COLO668 (cell line): Measurements from ENCODE around the gene TP53I13.
A peak's percentile ranks its signal among the peaks of the same experiment; 100 is the strongest.

Source experiments
- DNase-seq: peaks from one replicate; lab custom pipeline; 2025; ENCODE audit not compliant: unreplicated experiment; lab: John Stamatoyannopoulos, UW

Gene TP53I13

DNA sequence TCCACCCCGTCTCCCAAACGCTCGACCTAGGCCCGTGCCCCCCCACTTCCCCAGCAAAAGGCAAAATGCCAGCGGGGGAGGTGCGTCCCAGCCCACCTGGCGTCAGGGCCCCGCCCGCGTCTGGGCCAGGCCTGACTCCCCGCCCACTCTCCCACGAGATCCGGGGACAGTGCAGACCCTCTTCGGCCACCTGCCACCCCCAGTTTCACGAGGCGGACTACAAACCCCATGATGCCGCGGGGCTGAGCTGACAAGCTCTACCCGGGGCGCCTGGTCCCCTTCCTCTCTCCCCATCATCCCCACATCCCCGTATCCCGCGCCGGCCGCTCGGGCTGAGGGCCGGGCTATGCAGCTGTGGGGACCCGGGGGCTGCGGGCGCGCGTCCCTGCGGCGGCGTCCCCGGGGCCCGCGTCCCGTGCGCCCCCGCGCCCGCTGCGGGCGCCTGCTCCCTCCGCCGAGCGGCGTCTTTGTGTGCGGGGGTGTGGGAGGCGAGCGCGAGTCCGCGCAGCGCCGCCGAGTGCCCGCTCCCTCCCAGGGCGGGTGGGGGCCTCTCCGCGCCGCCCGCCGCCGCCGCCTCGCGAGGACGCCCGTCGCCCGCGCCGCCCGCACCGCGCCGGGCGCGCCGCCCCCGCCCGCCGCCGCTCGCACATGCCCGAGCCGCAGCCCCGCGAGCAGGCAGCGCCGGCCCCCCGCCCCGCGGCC lies 24.5 kb downstream of the TP53I13 start, which contains the start of gene ANKRD13B:
ANKRD13B (plus strand) TSS at position 283 of the 702 bp plus-strand sequence. CDS start 490 bp downstream, outside the sequence.
- peak; percentile 61 for DNase-seq

DNA sequence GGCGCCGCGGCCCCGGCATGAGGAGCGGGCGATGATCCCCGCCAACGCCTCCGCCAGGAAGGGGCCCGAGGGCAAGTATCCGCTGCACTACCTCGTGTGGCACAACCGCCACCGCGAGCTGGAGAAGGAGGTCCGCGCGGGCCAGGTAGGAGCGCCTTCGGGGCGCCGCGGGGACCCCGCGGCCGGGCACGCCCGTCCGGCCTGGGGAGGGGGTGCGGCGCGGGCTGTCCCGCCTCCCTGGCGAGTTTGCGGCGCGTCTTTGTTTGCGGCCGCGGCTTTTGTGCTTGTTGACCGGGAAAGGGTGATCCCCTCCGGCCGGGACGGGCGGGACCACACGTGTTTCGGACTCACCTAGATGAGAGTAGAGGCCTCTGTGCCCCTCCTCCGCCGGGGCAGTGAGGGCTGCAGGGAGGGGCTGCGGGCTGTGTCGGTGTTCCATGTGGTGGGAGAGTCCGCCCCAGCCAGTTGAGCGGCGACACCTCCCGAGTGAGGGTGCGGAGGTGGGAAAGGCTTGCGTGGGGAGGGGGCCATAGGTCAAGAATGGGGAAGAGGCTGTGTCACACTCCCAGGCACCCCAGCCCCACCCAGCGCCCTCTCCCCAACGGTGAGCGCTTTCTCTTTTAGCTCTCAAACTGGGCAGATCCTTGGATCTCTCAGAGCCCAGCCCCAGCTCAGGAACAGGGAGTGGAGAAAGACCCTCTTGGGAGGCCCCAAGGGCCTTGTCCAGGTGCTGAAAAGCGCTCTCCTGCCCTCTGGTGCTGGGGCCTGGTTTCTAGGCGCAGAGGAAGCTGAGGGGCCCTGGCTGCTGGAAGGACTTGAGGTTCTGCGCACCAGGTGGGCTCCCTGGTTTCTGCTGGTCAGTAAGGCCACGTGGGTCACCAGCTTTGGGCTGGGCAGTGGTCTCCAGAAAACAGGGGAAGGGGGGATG lies 25.4 kb downstream of the TP53I13 start:
- DNase-seq: peak; percentile 36

DNA sequence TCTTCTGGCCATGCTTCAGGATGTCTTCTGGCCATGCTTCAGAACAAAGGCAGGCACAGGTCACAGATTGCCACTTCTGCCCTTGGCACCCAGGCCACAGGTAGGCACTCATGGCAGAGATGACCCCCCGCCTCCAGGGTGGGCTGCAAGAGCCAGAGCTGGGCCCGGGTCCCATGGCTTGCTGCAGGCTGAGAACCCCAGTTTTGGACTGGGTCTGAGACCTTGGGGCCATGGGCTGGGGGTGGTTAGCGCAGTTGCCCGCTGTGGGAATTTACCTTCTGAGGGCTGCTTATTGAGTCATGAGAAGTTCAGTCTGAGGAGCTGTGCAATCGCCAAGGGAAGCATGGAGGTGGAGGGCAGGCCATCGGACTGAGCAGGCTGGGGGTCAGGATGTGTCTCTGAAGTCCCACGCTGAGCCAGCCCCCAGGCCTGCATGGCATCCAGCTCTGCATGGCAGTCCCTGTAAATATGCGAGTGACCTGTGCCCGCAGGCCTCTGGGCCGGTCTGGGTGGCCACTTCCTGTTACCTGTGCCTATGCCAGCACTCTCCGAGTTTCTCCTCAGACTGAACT lies 26.1 kb downstream of the TP53I13 start:
- no peak for DNase-seq

DNA sequence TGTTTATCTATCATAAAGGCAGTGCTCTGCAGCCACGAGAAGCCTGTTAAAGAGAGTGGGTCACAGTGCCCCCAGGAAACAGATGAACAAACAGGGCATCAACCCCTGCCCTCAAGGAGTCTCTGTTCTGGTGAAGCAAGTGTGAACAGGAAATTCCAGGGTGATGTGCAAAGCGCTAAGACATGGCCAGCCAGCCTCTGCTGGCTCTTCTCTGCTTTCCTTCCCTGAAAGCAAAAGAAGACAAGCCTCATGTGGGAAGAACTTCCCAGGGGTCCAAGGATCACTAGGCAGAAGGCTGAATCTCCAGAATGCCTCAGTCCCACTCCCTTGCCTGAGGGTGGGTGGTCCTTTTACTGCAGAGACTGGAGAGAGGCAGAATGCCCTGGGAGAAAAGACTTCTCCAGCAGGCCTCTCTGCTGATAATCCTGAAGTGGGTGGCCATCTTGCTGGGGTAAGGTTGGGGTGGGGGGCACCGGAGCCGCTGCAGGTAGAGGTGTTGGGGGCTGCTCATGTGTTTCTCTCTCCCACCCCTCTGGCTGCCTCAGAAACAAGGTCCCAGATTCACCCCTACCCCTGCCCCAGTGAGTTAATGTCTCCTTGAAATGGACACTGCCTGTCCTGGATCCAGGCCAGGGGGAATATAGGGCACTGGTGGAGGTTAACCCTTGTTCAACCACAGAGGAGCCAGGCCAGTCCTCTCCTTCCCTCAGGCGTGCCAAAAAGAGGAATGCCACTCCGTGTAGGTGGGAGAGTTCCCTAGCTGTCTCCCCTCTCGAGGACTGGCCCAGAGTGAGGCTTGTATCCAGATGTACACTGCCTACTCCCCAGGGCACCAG lies 26.8 kb downstream of the TP53I13 start:
- no peak for DNase-seq

DNA sequence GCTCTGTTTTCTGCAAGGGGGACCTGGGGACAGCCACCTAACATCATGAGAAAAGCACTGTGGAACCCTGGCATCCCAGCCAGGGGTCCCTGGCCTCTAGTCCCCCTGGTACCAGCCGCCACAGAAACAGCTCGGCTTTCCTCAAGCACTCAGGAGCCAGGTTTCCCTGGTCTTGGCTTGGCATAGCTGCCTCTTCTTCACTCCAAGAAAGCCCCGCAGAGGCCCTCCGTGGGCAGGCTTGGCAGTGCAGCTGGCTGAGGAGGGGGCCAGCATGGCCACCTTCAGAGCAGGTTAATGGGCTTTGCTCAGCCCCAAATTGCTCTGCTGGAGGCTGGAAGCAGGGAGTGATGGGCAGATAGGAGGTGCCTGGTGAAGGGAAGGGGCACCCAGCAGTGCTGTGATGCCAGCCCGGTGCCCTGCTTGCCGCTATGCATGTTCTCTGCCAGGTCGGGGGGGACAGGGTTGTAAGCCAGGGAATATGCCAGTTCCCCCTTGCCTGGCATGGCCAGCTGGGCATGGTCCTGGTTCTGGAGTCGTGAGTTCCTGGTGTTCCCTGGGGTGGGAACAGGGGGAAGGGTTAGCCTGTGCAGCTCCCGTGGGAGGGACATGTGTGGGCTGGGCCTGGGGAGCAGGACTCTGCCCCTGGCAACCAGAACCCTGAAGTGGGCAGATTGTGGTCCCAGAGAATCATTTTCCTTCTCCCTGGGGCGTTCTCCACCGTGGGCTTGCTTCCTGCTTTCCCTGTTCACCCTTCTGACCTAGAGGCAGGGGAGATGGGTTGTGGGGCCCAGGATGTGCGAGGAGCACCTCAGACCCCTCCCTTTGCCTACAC lies 27.7 kb downstream of the TP53I13 start:
- DNase-seq: no peak

DNA sequence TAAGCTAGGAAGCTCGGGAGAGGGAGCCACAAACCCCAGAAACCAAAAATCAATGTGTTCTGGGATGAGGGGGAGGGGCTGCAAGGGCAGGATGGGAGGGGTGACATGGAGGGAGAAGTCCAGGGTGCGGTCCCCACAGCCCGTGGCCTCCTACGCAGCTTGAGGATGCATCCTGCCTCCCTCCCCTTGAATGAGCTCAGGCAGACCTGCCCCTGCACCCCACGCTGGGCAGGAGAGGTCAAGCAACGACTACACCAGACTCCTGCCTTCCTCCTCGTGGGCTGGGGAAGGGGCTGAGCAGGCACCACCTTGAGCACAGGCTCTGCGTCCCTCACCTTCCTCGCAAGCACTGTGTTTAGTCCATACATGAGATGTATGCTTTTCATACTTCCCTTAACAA lies 28.3 kb downstream of the TP53I13 start:
- no peak for DNase-seq

DNA sequence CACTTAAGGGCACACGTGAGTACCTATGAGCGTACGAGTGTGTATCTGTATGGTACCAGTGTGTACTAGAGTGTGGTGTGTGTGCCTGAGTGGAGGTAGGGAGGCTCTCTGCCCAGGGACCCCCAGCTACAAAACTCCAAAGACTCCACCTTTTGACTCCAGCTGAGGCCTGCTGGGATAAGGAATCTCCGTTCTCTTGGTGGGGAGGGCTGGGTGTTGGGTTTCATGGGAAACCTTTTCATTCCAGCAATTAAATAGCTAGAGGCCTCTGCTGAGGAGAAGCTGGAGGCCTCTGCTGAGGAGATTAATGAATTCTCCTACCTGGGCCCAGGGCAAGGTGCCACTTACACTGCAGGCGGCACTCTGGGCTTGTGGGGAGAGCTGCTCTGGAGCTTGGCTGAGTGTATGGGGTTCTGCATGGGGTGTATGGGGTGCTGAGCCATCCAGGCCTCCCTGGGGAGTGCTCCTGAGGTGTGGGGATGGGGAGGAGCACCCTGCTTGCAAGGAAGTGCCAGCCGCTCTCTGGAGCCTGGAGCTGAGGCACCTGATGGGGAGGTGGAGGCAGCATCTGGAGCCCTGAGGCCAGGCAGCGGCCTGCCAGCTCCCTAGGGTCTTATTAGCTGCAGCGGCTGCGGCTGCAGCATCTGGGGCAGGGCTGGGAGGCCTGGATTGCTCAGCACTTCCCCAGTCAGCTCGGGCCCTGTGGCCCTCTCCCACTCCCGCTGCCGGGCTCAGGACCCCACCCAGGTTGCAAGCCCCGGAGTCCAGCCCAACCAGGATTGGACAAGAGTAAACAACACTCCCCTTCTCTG lies 29.1 kb downstream of the TP53I13 start:
- DNase-seq: no peak

DNA sequence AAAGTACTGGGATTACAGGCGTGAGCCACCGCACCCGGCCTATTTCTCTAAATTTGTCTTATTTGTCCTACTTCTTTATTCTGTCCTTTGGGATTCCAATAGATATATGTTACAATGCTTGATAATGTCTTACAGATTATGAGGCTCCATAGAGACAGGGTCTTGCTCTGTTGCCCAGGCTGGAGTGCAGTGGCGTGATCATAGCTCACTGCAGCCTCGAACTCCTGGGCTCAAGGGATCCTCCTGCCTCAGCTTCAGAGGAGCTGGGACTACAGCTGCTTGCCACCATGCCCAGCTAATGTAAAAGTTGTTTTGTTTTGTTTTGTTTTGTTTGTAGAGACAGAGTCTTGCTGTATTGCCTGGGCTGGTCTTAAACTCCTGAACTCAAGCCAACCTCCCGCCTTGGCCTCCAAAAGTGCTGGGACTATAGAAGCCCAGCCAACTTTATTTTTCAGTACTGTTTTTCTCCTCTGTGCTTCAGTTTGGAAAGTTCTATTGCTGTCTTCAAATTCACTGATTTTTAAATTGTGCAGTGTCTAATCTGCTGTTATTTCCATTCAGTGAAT lies 34.7 kb downstream of the TP53I13 start:
- DNase-seq: no peak

DNA sequence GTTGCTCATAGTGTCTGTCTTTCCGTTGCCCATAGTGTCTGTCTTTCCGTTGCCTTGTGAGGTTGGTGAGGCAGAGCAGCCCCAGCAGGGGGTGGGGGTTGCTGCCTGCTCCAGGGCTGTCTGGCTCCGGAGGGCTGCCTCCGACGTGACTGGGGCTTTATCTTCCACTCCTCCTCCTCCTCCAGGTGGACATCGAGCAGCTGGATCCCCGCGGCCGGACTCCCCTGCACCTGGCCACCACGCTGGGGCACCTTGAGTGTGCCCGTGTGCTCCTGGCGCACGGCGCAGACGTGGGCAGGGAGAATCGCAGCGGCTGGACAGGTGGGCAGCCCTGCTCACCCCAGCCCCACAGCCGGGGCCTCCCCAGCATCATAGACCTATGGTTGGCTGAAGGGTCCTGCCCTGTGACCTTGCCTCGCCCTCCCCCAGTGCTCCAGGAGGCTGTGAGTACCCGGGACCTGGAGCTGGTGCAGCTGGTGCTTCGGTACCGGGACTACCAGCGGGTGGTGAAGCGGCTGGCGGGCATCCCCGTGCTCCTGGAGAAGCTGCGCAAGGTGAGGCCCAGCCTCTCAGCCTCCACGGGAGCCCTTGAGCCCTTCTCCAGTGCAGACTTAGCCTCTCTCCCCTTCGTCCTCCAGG lies 39.2 kb downstream of the TP53I13 start:
- DNase-seq: no peak

DNA sequence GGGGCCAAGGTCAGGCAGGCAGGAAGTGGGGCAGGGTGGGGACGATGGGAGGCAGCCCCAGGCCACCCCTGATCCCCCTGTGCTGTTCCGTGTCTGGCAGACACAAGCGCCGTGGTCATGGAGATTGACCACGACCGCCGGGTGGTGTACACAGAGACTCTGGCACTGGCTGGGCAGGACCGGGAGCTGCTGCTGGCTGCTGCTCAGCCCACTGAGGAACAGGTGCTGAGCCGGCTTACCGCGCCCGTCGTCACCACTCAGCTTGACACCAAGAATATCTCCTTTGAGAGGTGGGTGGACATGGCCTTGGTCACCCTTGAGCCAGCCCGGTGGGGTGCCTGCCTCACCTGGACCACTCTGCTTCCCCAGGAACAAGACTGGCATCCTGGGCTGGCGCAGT lies 40.5 kb downstream of the TP53I13 start:
- no peak for DNase-seq

DNA sequence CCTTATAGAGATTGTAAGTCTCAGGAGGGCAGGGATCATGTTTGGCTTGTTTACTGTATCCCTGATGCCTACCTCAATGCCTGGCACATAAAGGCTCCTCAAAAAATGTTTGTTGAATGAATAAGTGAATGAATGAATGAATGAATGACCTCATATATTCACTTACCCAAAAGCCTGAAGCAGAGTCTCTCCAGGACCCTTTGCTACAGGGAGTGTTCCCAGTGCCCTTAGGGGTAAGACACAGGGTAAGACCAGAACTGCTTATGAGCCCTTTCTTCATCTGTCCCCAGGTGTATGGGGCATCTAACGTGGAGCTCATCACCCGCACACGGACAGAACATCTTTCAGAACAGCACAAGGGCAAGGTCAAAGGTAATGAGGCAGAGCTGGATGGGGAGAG lies 41.9 kb downstream of the TP53I13 start:
- no peak for DNase-seq

DNA sequence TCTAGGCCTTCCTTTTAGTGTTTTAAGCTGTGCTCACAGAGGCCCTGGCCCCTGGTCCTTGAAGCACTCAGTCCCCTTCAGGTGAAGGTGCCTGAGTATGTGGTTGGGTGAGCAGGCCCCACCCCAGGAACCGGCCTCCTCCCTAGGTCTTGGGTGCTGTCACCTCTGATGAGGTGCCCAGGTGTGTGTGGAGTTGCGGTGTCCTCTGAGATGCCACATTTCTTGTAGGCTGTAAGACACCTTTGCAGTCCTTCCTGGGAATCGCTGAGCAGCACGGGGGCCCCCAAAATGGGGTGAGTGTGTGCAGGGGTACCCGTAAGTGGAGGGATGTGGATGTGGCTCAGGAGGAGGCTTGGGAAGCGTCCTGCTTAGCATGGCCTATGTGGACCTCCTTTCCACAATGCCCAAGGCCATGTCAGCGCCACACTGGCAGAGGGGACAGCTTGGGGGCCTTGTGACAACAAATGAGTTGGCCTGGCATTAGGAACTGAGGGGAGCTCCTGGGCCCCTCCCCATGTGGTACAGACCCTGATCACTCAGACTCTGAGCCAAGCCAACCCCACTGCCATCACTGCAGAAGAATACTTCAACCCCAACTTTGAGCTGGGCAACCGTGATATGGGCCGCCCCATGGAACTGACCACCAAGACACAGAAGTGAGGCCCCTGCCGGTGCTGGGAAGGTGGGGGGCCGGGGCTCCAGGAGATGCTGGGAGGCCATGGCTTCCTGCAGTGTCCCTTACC lies 43.0 kb downstream of the TP53I13 start:
- no peak for DNase-seq

DNA sequence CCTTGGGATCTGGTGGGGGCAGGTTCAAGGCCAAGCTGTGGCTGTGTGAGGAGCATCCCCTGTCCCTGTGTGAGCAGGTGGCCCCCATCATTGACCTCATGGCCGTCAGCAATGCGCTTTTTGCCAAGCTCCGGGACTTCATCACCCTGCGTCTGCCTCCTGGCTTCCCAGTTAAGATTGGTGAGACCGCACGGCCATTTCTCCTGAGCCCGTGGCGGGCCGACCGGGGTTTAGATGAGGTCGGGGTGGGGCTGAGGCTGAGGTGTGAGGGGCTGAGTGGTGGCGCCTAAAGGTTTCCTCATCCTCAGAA lies 43.5 kb downstream of the TP53I13 start:
- no peak for DNase-seq

DNA sequence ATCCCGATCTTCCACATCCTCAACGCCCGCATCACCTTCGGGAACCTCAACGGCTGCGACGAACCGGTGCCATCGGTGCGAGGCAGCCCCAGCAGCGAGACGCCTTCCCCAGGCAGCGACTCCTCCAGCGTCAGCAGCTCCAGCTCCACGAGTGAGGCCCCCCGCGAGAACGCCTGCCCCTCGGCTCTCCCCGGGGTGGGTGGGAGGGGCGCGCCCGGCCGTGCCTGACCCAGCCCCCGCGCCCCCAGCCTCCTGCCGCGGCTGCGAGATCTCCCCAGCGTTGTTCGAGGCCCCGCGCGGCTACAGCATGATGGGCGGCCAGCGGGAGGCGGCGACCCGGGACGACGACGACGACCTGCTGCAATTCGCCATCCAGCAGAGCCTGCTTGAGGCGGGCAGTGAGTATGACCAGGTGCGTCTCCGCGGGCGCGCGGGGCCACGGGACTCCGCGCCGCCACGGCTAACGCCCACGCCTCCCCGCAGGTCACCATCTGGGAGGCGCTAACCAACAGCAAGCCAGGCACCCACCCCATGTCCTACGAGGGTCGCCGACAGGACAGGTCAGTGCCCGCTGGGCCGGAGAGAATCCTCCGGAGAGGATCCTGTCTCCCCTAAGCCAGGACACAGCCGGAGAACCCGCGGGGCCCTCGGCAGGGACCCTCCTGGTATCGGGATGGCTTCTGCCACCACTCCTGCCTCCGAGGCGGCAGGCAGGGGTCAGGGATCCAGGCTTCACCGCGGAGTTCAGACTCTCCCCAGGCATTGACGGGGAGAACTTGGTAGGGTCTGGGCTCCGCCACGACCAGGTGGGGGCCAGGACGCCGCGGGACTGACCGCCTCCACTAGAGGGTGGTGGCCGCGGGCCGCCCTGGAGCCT lies 44.1 kb downstream of the TP53I13 start:
- DNase-seq: no peak

DNA sequence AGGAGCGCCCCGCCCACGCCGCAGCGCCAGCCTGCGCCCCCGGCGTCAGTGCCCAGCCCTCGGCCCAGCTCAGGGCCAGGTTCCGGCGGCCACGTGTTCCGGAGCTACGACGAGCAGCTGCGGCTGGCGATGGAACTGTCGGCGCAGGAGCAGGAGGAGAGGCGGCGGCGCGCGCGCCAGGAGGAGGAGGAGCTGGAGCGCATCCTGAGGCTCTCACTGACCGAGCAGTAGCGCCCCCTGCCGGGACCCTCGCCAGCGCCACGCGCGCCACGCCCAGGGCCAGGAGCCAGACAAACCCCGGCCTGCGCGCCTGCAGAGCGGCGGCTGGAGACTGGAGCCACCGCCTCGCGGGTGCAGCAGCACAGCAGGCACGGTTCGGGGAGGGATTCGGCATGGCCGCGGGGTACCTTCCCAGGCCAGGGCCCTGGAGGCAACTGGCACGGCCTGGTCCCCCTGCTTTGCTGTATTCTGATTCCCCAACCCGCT lies 44.9 kb downstream of the TP53I13 start:
- no peak for DNase-seq

DNA sequence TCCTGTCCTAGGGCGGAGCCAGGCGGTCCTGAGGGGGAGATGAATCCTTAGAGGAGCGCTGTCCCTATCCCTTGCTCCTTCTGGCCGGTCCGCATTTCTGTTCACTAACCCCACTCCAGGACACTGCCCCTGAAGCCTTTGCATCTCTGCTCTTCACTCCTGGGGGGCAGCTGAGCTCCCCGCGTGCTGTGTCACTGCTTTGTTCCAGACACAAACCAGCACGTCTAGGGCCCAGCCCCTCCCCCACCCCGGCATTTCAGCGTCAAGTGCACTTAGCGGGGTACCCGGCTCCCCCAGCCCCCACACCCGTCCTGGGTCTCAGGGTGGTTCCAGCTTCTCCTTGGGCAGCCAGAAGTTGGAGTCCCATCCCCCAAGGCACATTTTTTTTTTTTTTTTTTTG lies 45.4 kb downstream of the TP53I13 start:
- no peak for DNase-seq
